PC-9 (cell line): Measurements from ENCODE around the gene CCDC141. TPM values are rescaled to one million over a fixed set of nuclear protein-coding genes. Genes with fewer than 3 reads are reported as not detected.
"Not testable (repeated sequence)": the region's sequence is repeated elsewhere in the genome, so short reads cannot be mapped to it uniquely, and the experiment has no call there.

Source experiments
- BruUV-seq: library from RNA; stranded (reverse); fragments of 400-500 nt; replicated peaks from 2 replicates; lab custom pipeline; 2021; lab: Mats Ljungman, UMichigan
- CTCF ChIA-PET: fragments of 300-600 bp; sonication (Branson Sonifier 250); formaldehyde crosslinking; loops from one replicate; lab custom pipeline; 2022; ENCODE audit warnings: antibody characterized with exemption; lab: Charles Lee
- POLR2A ChIA-PET: fragments of 300-600 bp; sonication (Branson Sonifier 250); formaldehyde crosslinking; loops from one replicate; lab custom pipeline; 2022; ENCODE audit warnings: antibody characterized with exemption; ENCODE audit not compliant: unreplicated experiment; lab: Charles Lee
- DNase-seq, 2 experiments: peaks; one replicate each; pipeline versions ENCODE4 v3.0.0 to v3.0.0-alpha.2; 2015 to 2022; ENCODE audit warnings: mixed read lengths in 1 of 2
- H2AFZ ChIP-seq: fragments of 200-600 bp; sonication (generic); 2 replicates; pipeline ENCODE4 v1.8.1; 2017; ENCODE audit warnings: antibody characterized with exemption
- H3F3A ChIP-seq: fragments of 200-600 bp; sonication (generic); 2 replicates; pipeline ENCODE4 v1.8.1; 2017; ENCODE audit warnings: antibody characterized with exemption, mild to moderate bottlenecking, low read depth; ENCODE audit not compliant: insufficient read depth
- H3K27ac ChIP-seq: fragments of 200-600 bp; sonication (generic); 2 replicates; pipeline ENCODE4 v1.6.1; 2016; ENCODE audit warnings: mixed run types
- H3K27me3 ChIP-seq: fragments of 200-600 bp; sonication (generic); 2 replicates; pipeline ENCODE4 v1.6.1; 2016; ENCODE audit warnings: low read depth, mixed run types; ENCODE audit not compliant: insufficient read depth
- H3K36me3 ChIP-seq: fragments of 200-600 bp; sonication (generic); 2 replicates; pipeline ENCODE4 v1.6.1; 2016; ENCODE audit warnings: low read depth, mixed run types
- H3K4me1 ChIP-seq: fragments of 200-600 bp; sonication (generic); replicated peaks from 2 replicates; pipeline ENCODE4 v1.6.1; 2016; ENCODE audit warnings: mixed run types; ENCODE audit not compliant: insufficient read depth
- H3K4me2 ChIP-seq: fragments of 200-600 bp; sonication (generic); 2 replicates; pipeline ENCODE4 v1.6.1; 2017; ENCODE audit warnings: mixed run types
- H3K4me3 ChIP-seq: fragments of 200-600 bp; sonication (generic); 2 replicates; pipeline ENCODE4 v1.6.1; 2016; ENCODE audit warnings: mixed run types
- H3K79me2 ChIP-seq: fragments of 200-600 bp; sonication (generic); 2 replicates; pipeline ENCODE4 v1.6.1; 2017; ENCODE audit warnings: low read depth, mixed run types
- H3K9me2 ChIP-seq: fragments of 200-600 bp; sonication (generic); 2 replicates; pipeline ENCODE4 v1.8.1; 2017; ENCODE audit warnings: mild to moderate bottlenecking; ENCODE audit not compliant: insufficient read depth
- H3K9me3 ChIP-seq: fragments of 200-600 bp; sonication (generic); 2 replicates; pipeline ENCODE4 v1.8.1; 2016; ENCODE audit warnings: low read depth; ENCODE audit not compliant: insufficient read depth
- H4K20me1 ChIP-seq: fragments of 200-600 bp; sonication (generic); 2 replicates; pipeline ENCODE4 v1.8.1; 2017; ENCODE audit not compliant: insufficient read depth
- EZH2 ChIP-seq: fragments of 200-600 bp; sonication (generic); IDR thresholded peaks from 2 replicates; pipeline ENCODE4 v1.8.0; 2017; ENCODE audit warnings: antibody characterized with exemption, low read depth
- intact Hi-C: fragments of 100-400 bp; cut with micrococcal nuclease; formaldehyde crosslinking; loops from one replicate; pipeline ENCODE4 v1.10.0; 2022; ENCODE audit not compliant: unreplicated experiment
- total RNA-seq: library from RNA; stranded (reverse); gene quantifications from 2 replicates; pipeline ENCODE4 v1.2.3, GENCODE V29; 2021
- TF ChIP-seq, protein P1 (sequence below): fragments of 200-600 bp; sonication (generic); conservative IDR thresholded peaks from 2 replicates; pipeline ENCODE4 v1.6.1; 2017; ENCODE audit warnings: mixed run types, antibody characterized with exemption, mild to moderate bottlenecking, moderate library complexity

Gene CCDC141
- total RNA-seq, 1 experiment from 2014 or later, result not detected

DNA sequence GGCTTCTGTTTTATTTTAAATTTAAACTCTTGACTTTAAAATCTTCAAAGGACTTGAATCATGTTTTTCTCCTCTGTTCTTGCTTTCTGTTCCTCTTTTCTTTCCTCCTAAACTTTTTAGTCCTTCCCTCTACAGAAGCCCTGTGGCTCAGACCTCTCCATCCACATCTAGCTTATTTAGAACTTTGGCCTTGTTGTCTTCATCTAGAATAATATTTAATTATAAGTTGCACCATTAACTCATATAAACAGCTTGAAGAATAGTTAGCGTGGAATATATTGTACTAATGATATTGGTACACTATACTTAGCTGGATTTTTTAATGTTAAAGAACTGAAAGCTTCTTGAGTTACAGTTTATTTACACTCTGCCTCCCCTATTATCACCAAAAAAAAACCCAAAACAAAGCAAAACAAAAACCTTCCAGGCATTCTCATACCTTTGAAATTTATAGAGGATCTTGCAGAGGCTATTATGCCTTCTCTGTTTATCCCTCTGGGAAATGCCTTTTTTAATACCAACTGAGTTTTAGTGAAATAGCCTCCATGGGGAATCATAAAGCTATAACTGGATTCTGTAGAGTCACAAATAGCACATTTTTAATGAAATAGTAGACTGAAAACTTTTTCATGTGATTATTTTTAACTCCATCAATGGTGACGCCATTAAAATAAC lies 9.2 kb upstream of the CCDC141 start:
- Histone ChIP-seq H4K20me1 (no peaks in the 10 kb centered on the region), H3K4me1 (peaks cover 14% of the 10 kb centered on the region), H3K27me3 (no peaks in the 10 kb centered on the region), H3K79me2 (no peaks in the 10 kb centered on the region), H3K4me3 (no peak overlapping the region), H3K27ac (no peak overlapping the region), H2AFZ (no peak overlapping the region), H3F3A (no peaks in the 10 kb centered on the region), H3K9me2 (no peaks in the 10 kb centered on the region), H3K36me3 (no peaks in the 10 kb centered on the region), H3K9me3 (no peaks in the 10 kb centered on the region), H3K4me2 (no peak overlapping the region)
- DNase-seq, result no peak
- BruUV-seq, result no TSS peak
- TF ChIP-seq, protein P1, sequence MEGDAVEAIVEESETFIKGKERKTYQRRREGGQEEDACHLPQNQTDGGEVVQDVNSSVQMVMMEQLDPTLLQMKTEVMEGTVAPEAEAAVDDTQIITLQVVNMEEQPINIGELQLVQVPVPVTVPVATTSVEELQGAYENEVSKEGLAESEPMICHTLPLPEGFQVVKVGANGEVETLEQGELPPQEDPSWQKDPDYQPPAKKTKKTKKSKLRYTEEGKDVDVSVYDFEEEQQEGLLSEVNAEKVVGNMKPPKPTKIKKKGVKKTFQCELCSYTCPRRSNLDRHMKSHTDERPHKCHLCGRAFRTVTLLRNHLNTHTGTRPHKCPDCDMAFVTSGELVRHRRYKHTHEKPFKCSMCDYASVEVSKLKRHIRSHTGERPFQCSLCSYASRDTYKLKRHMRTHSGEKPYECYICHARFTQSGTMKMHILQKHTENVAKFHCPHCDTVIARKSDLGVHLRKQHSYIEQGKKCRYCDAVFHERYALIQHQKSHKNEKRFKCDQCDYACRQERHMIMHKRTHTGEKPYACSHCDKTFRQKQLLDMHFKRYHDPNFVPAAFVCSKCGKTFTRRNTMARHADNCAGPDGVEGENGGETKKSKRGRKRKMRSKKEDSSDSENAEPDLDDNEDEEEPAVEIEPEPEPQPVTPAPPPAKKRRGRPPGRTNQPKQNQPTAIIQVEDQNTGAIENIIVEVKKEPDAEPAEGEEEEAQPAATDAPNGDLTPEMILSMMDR, result no peak
- no peak for TF ChIP-seq EZH2
- intact Hi-C loops, result no loop called here
- ChIA-PET CTCF (no interaction called here), POLR2A (interaction anchor here (0.5 to 0.6 kb wide), 2 partner anchors 9 to 111 kb away, joined by 3 to 4 read pairs; no protein-coding TSS in a partner anchor)

DNA sequence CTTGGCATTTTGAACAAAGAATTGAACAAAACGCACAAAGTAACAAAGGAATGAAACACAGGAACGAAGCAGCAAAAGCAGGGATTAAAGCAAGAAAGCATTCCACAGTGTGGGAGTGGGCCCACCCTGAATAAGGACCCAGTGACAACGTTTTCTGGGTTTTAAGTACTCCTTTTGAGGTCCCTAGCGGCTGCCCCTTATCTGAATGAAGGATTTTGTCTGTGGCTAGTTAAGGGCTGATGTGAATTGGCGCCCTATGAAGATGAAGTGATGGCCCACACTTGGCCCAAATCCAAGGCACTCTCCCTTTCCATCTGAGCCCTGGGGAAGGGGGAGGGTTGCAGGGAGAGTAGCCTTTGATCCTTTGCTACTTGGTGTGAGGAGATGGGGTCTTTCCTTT lies 7.8 kb upstream of the CCDC141 start:
- no peak for DNase-seq
- Histone ChIP-seq H3K9me2 (no peaks in the 10 kb centered on the region), H2AFZ (no peak overlapping the region; the same call in 1 of the 2 replicates), H3K4me1 (peaks cover 14% of the 10 kb centered on the region), H3K9me3 (no peaks in the 10 kb centered on the region), H3K27ac (no peak overlapping the region), H3K36me3 (no peaks in the 10 kb centered on the region), H3K4me2 (0 out of 2 replicates have a peak overlapping the region, but pooled peaks have one; percentile 5), H3K27me3 (no peaks in the 10 kb centered on the region), H4K20me1 (no peaks in the 10 kb centered on the region), H3K79me2 (no peaks in the 10 kb centered on the region), H3K4me3 (no peak overlapping the region), H3F3A (no peaks in the 10 kb centered on the region)
- BruUV-seq, result no TSS peak
- TF ChIP-seq, protein P1, result no peak
- TF ChIP-seq EZH2, result no peak
- intact Hi-C loops, result no loop called here
- ChIA-PET POLR2A (no interaction called here), CTCF (no interaction called here)

DNA sequence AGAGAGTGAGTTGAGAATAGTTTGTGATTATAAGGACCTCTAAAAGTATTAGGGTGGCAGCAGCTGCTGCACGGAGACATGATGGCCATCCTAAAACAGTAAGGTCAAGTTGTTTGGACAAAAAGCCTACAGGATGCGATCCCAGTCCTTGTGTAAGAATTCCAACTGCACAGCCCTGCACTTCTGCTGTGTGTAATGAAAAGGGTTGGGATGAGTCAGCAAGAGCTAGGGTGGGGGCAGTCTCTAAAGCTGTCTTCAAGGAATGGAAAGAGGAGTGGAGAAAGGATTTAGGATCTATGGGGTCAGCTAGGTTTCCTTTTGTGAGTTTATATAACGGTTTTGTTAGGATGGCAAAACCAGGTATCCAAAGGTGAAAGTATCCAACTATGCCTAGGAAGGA lies 3.6 kb upstream of the CCDC141 start:
- BruUV-seq, H4K20me1 ChIP-seq, H3K4me2 ChIP-seq, CTCF ChIA-PET, H3K4me1 ChIP-seq, H3K79me2 ChIP-seq, H3K27ac ChIP-seq, intact Hi-C loops, DNase-seq, H3K36me3 ChIP-seq, H3K9me3 ChIP-seq, H3K9me2 ChIP-seq, POLR2A ChIA-PET, H3F3A ChIP-seq, H3K4me3 ChIP-seq, H2AFZ ChIP-seq, H3K27me3 ChIP-seq: not testable (repeated sequence)
